A673 (cell line): ENCODE data around the gene KIF19.

Experiments
- EZH2 ChIP-seq: fragments of 200-600 bp; sonication (generic); IDR thresholded peaks from 2 replicates; pipeline ENCODE4 v1.6.1; 2017; ENCODE audit warnings: borderline replicate concordance, low read depth, mild to moderate bottlenecking, mixed read lengths, antibody characterized with exemption, low read length; ENCODE audit not compliant: poor library complexity, severe bottlenecking
- TF ChIP-seq, protein P1 (sequence below): fragments of 300-800, 200-600 bp; sonication (generic); conservative IDR thresholded peaks from 2 replicates; pipeline ENCODE4 v1.5.1; 2017; ENCODE audit warnings: low read depth, mild to moderate bottlenecking, antibody characterized with exemption, low read length, moderate library complexity, mixed read lengths

DNA sequence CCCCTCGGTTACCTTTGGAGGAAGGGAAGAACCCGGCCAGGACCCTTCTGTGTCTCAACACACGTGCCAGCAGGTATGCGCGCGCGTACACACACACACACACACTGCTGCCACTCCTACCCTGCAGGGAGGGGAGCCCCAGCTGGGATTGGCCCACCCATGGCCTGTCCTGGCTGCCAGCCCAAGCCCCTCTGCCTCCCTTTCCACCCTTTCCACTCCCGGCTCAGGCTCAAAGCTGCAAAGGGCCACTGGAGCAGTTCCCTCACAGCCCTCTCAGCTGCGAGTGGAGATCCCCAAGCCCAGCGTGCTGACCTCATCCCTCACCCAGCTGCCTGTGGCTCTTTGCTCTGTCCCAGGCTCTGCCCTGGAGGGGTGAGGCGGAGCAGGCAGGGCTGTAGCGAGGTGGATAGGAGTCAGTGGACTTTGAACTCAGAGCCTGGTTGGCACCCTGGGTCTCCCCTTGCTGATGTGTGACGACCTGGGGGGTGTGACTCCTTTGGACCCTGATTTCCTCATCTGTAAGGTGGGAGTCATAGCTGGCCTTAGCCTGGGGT is 14.5 kb downstream of the KIF19 start:
- TF ChIP-seq EZH2: no peak
- TF ChIP-seq, protein P1, sequence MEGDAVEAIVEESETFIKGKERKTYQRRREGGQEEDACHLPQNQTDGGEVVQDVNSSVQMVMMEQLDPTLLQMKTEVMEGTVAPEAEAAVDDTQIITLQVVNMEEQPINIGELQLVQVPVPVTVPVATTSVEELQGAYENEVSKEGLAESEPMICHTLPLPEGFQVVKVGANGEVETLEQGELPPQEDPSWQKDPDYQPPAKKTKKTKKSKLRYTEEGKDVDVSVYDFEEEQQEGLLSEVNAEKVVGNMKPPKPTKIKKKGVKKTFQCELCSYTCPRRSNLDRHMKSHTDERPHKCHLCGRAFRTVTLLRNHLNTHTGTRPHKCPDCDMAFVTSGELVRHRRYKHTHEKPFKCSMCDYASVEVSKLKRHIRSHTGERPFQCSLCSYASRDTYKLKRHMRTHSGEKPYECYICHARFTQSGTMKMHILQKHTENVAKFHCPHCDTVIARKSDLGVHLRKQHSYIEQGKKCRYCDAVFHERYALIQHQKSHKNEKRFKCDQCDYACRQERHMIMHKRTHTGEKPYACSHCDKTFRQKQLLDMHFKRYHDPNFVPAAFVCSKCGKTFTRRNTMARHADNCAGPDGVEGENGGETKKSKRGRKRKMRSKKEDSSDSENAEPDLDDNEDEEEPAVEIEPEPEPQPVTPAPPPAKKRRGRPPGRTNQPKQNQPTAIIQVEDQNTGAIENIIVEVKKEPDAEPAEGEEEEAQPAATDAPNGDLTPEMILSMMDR: no peak
